DMS114 treated with DMSO at 0.1 percent for 48 hours (cell line): ENCODE data around the gene APLF.
"Not testable (repeated sequence)": the region's sequence is repeated elsewhere in the genome, so short reads cannot be mapped to it uniquely, and the experiment has no call there.

Source experiments
- DNase-seq: peaks from one replicate; lab custom pipeline; 2025; ENCODE audit not compliant: unreplicated experiment; lab: John Stamatoyannopoulos, UW

Gene APLF

GRCh38 chr2:68527343-68528081 is 60.1 kb downstream of the APLF start:
- DNase-seq = not testable (repeated sequence)

GRCh38 chr2:68529156-68529555 is 61.8 kb downstream of the APLF start:
- not testable (repeated sequence) for DNase-seq

DNA sequence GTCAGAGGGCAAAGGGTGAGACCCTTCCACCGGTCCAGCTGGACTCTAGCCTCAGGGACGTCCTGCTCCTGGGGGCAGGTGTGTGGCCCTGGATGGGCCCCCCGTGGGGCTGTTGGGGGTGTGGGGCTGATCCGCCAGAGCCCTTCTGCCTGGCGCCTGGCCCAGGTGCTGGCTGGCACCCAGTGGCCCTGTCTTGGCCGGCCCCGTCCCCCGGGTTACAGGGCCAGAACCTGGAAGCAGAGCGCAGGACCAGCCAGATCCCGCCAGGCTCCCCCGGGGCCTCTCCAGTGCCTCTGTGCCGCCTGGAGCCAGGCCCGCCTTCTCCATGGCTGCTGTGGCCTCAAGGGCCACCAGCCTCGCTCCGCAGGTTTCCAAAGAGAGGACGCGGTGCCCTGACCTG is 62.3 kb downstream of the APLF start:
- DNase-seq = not testable (repeated sequence)

DNA sequence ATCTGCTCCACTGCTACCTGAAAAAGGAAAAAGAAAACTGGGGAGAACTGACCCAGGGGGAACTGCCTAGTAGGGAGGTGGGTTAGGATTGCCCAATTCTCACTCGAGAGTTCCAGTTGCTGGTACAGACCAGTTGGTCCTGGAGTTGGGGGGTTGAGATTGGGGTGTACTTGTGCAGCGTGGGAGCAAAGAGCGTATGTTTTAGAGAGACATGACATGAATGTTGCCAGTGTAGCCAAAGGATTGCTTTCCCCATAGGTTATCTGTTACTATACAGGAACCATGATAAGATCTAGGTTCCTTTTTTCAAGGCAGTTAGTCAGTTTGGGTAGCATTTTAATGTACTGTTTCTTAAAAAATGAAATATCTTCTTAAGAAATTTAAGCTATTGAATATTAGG is 68.6 kb downstream of the APLF start:
- no peak for DNase-seq

DNA sequence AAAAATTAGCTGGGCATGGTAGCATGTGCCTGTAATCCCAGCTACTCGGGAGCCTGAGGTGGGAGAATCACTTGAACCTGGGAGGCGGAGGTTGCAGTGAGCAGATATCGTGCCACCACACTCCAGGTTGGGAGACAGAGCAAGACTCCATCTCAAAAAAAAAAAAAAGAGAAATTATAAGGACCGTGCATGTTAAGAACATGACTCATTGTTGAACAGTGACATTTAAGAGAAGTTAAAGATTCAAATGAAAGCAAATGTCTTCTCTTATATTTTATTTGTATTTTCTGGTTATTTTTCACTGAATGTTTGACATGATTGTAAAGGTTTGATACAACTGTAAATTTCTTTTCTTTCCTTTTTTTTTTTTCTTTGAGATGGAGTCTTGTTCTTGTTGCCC is 69.6 kb downstream of the APLF start:
- no peak for DNase-seq

DNA sequence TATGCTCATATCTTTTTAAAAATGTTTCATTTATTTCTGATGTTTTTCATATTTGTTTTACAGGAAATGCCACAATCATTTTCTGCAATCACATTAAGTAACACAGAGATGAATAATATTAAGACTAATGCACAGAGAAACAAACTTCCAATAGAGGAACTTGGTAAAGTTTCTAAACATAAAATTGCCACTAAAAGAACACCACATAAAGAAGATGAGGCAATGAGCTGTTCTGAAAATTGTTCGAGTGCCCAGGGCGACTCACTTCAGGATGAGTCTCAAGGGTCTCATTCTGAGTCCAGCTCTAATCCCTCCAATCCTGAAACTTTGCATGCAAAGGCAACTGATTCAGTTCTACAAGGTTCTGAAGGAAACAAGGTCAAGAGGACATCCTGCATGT is 70.4 kb downstream of the APLF start:
- DNase-seq = no peak

GRCh38 chr2:68544811-68545210 is 77.4 kb downstream of the APLF start:
- DNase-seq = no peak

DNA sequence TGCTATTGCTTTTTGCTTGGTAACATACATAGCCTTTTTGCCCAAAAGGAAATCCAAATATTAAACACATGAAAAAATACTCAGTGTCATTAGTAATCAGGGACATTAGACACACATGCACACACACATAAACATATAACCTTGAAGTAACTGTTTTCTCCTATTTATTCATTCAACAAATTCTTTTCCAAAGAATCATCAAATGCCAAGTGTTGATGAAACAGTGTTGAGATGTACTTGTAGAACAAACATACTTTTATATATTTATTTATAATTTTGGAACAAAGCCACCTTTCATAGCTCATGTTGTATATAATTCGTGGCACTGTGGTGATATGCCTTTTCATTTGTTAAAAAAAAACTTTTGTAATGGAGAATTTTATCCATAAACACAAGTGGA is 81.0 kb downstream of the APLF start:
- no peak for DNase-seq

DNA sequence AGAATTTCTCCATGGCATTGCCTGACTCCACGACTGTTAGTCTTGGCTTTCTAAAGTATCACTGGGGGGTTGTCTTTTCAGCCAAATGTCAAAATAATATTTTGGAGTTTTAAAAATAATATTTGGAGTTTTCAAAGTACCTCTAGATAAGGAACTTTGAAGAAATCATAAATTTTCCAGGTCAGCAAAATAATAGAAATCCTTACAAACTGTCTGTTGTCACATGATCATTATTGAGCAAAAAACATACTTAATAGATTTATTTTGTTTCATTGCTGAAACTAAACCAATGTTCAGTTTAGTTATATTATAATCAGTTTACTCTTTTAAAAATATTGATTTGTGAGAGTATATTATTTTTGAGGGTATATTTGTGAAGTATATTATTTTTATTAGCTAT is 85.7 kb downstream of the APLF start:
- DNase-seq = no peak

DNA sequence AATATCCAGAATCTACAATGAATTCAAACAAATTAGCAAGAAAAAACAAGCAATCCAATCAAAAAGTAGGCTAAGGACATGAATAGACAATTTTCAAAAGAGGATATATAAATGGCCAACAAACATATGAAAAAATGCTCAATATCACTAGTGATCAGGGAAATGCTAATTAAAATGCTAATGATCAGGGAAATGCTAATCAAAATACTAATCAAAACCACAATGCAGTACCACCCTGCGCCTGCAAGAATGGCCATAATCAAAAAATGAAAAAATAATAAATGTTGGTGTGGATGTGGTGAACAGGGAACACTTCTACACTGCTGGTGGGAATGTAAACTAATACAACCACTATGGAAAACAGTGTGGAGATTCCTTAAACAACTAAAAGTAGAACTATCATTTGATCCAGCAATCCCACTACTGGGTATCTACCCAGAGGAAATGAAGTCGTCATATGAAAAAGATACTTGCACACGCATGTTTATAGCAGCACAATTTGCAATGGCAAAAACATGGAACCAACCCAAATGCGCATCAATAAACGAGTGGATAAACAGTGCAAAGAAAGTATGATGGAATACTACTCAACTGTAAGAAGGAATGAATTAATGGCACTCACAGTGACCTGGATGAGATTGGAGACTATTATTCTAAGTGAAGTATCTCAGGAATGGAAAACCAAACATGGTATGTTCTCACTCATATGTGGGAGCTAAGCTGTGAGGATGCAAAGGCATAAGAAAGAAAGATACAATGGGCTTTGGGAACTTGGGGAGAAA is 88.2 kb downstream of the APLF start:
- DNase-seq = not testable (repeated sequence)

GRCh38 chr2:68556381-68556780 is 89.0 kb downstream of the APLF start:
- DNase-seq = no peak

DNA sequence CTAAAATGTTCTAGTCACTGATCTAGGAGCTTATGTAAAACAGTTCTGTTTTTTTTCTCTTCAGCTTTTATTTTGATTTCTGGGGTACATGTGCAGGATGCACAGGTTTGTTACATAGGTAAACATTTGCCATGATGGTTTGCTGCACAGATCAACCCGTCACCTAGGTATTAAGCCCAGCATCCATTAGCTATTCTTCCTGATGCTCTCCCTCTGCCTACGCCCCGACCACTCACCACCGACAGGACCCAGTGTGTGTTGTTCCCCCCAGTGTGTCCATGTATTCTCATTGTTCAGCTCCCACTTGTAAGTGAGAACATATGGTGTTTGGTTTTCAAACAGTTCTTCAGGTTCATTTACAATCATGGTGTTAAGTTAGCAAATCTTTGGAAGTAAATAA is 91.2 kb downstream of the APLF start:
- DNase-seq = no peak

DNA sequence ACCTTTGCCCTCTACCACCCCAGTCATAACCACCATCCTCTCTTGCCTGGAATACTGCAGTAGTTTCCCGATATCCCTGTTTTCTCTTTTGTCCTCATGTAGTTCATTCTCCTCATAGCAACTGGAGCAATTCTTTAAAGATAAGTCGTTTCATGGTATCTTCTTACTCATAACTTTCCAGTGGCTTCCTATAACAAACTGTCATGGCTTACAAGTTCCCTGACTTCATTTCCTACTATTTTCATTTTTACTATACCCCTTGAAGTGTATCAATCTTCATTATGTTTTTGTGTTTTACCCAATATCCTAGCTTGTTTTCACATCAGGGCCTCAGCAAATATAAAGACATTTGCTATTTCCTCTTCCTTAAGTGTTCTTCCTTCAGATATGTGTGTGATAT is 92.3 kb downstream of the APLF start:
- no peak for DNase-seq

GRCh38 chr2:68560545-68560944 is 93.2 kb downstream of the APLF start:
- DNase-seq = no peak

GRCh38 chr2:68561372-68561771 is 94.0 kb downstream of the APLF start:
- DNase-seq = no peak

- DNase-seq = no peak
Measured at GRCh38 chr2:68562934-68563333, 95.5 kb downstream of the APLF start.

DNA sequence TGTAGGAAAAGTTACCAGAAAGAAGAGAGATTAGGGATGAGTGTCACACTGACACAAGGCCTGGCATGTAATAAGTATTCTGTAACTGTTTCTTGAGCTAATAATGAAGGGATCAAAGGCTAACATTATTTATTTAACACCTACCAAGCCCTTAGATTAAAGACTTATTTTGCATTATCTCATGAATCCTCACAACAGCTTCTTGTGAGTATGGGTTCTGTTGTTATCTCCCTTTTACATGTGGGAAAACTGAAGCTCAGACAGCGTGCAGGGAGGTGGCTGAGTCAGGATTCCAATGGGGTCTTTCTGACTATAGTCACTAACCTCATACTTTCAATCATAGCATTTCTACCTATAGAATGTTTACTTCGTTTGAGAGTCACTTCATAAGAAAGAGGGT is 97.0 kb downstream of the APLF start:
- DNase-seq = no peak

DNA sequence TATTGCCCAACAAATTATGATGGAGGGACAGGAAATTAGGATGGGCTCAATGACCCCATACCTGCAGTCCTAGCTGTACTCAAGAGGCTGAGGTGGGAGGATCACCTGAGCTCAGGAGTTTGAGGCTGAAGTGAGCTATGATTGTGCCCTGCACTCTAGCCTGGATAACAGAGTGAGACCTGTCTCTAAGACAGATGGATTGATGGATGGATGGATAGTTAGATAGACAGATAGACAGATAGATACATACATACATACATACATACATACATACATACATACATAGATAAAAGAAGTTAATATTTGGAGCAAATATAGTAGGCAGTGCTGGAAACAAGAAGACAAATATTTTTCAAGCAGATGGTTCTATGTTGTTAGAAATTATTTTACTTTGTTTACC is 97.9 kb downstream of the APLF start:
- DNase-seq = no peak

- no peak for DNase-seq
Measured at GRCh38 chr2:68565858-68566257, 98.5 kb downstream of the APLF start.

GRCh38 chr2:68566362-68566761 is 99.0 kb downstream of the APLF start:
- no peak for DNase-seq

DNA sequence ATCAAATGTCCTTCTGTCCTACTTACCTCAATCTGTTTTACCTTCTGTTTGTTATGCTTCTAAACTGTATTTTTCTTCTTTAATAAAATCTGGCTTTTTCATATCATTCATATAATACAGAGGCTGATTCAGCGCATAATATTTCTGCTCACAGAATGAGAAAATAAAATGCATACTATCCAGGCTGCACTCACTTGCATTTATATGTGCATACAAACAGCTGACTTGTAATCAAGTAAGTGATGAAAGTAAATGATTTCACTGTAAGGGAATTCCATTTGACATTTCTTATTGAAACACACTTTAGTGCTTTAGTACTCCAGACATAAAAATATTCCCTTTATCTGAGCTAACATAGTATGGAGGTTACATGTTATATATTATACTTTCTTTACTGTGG is 100.7 kb downstream of the APLF start:
- DNase-seq = no peak

DNA sequence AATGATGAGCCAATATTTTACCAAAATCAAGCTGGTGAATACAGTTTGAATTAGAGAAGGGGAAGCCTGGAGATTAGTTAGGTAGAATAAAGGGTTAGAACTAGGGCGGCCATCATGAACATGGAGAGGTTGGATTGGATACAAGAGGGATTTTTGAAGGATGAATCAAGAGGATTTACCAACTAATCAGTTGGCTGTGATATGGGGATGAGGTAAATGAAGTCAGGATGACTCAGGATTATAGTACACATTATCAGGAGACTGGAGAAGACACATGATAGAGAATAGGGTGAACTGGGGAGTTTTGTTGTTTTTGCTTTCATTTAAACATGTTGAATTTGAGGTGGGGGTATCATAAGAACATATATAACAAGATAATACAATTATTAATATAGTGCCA is 102.2 kb downstream of the APLF start:
- DNase-seq = no peak

DNA sequence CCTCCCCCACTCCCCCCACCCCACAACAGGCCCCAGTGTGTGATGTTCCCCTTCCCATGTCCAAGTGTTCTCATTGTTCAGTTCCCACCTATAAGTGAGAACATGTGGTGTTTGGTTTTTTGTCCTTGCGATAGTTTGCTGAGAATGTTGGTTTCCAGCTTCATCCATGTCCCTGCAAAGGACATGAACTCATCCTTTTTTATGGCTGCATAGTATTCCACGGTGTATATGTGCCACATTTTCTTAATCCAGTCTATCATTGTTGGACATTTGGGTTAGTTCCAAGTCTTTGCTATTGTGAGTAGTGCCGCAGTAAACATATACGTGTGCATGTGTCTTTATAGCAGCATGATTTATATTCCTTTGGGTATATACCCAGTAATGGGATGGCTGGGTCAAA is 103.0 kb downstream of the APLF start:
- not testable (repeated sequence) for DNase-seq
